ENCODE measurements around the gene CDC42BPB. TPM values are rescaled to one million over a fixed set of nuclear protein-coding genes. Genes with fewer than 3 reads are reported as not detected.

Gene CDC42BPB
- total and polyA plus RNA-seq, 2 of the 13 experiments (the other 11 are each of a cell fraction or from before 2014, with no cell fraction given), result 19.7 to 32.3 TPM

DNA sequence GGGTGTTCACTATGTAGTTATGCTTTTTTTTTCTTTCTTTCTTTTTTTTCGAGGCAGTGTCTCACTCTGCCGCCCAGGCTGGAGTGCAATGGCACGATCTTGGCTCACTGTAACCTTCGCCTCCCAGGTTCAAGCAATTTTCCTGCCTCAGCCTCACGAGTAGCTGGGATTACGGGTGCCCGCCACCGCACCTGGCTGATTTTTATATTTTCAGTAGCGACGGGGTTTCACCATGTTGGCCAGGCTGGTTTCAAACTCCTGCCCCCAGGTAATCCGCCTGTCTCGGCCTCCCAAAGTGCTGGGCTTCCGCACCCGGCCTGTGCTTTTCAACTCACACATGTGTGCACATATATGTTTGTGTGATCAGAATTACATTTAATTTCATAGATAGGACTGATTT is 173.8 kb downstream of the CDC42BPB start:
- no peak for TF ChIP-seq ARID4A (CRISPR knock-in tag; IDR thresholded peaks at IDR 0.05; ENCODE audit: borderline replicate concordance)
- TF ChIP-seq BRF2 (CRISPR knock-in tag; IDR thresholded peaks at IDR 0.05), result no peak
- no peak for TF ChIP-seq RBAK (CRISPR knock-in tag; IDR thresholded peaks at IDR 0.05)
- TF ChIP-seq ETS1 (CRISPR knock-in tag; IDR thresholded peaks at IDR 0.05), result no peak
- TF ChIP-seq HMGXB4 (CRISPR knock-in tag; IDR thresholded peaks at IDR 0.05; ENCODE audit: borderline replicate concordance in 1 of 2, low read depth in 1 of 2), result no peak
- no peak for TF ChIP-seq ZNF33B (CRISPR knock-in tag; IDR thresholded peaks at IDR 0.05)
- no peak for TF ChIP-seq ZNF329 (CRISPR knock-in tag; IDR thresholded peaks at IDR 0.05; ENCODE audit: low read depth)
- H3K9ac ChIP-seq (ENCODE audit: insufficient read depth, low read depth, low read length), result no peak overlapping the region
- no peaks in the 10 kb centered on the region for H4K20me1 ChIP-seq (ENCODE audit: insufficient read depth, low read length)
- BruUV-seq (replicated peaks), result no TSS peak
- FAIRE-seq (no peak), ATAC-seq (no peak), DNase-seq (ENCODE audit: low spot score) (no peak)
- H3K79me2 ChIP-seq (ENCODE audit: insufficient read depth, low read length), result no peaks in the 10 kb centered on the region
- no peak overlapping the region for H3K4me2 ChIP-seq (ENCODE audit: low read depth, low read length)
- 0 out of 5 replicates have a peak, but pooled peaks cover 2 to 7% of the 10 kb centered on the region in 2 experiments for H3K36me3 ChIP-seq (replicated peaks in 1 of 2; ENCODE audit: control insufficient read depth in 1 of 2, insufficient read depth in 2 of 2, low read length in 2 of 2)
- no peaks in the 10 kb centered on the region for H3K27me3 ChIP-seq (ENCODE audit: control insufficient read depth in 1 of 2, insufficient read depth in 2 of 2, low read length in 2 of 2)
- in situ Hi-C loops (cut with HindIII; ENCODE audit: extremely low pct_ligation_motif_present, low pct_unique_long_range_greater_than_20kb) (no loop called here), intact Hi-C loops (cut with micrococcal nuclease; ENCODE audit: unreplicated experiment) (no loop called here)
- ChIA-PET POLR2A (no interaction called here), CTCF (ENCODE audit: low intra/inter-chr PET ratio, low total read pairs) (no interaction called here)
- no peak overlapping the region for H3K27ac ChIP-seq (ENCODE audit: extremely low read length, insufficient read depth, low read length)
- 98% methylated on average over 14 of the region's 14 CpGs for WGBS (ENCODE audit: low lambda C conversion rate)
- no peaks in the 10 kb centered on the region for H3K9me3 ChIP-seq (ENCODE audit: low read length)
- peaks cover 9% of the 10 kb centered on the region for H3K4me1 ChIP-seq (ENCODE audit: insufficient read depth, low read length)
- no peak overlapping the region for H2AFZ ChIP-seq (ENCODE audit: low read length)
- no peak overlapping the region for H3K4me3 ChIP-seq (replicated peaks in 1 of 3; ENCODE audit: insufficient read depth in 1 of 3, low read depth in 2 of 3, low read length in 3 of 3)
